SH-SY5Y (cell line): ENCODE results near the gene VPS13D.

Experiments
- GATA2 ChIP-seq: IDR thresholded peaks from 2 replicates; pipeline ENCODE4 v1.6.1; 2011; ENCODE audit warnings: mild to moderate bottlenecking, low read depth, low read length
- GATA3 ChIP-seq: IDR thresholded peaks from 2 replicates; pipeline ENCODE4 v1.6.1; 2011; ENCODE audit warnings: low read depth, mild to moderate bottlenecking, low read length, moderate library complexity

The VPS13D gene

GRCh38 chr1:12229835-12230548 is at the start of gene VPS13D:
VPS13D (plus strand) TSS chr1:12230030; CDS start chr1:12234267, 4,237 bp downstream.
- TF ChIP-seq GATA2 (no peak), GATA3 (no peak)

GRCh38 chr1:12180315-12180714 is 49.5 kb upstream of the VPS13D start:
- TF ChIP-seq GATA3: no peak
- no peak for TF ChIP-seq GATA2

GRCh38 chr1:12180903-12181302 is 48.9 kb upstream of the VPS13D start:
- TF ChIP-seq GATA2 (no peak), GATA3 (no peak)

- TF ChIP-seq GATA3 (no peak), GATA2 (no peak)
Measured at GRCh38 chr1:12181568-12181967, 48.3 kb upstream of the VPS13D start.

- TF ChIP-seq GATA3 (no peak), GATA2 (no peak)
Measured at GRCh38 chr1:12182410-12182984, 47.3 kb upstream of the VPS13D start.

GRCh38 chr1:12183095-12183794 is 46.6 kb upstream of the VPS13D start:
- no peak; the same call in 1 of the 2 replicates for TF ChIP-seq GATA3
- TF ChIP-seq GATA2: no peak

GRCh38 chr1:12184008-12184681 is 45.7 kb upstream of the VPS13D start:
- TF ChIP-seq GATA2 (no peak), GATA3 (no peak)

- TF ChIP-seq GATA2 (no peak), GATA3 (no peak)
Measured at GRCh38 chr1:12185036-12185917, 44.6 kb upstream of the VPS13D start.

- TF ChIP-seq GATA2 (no peak), GATA3 (no peak)
Measured at GRCh38 chr1:12185918-12186678, 43.7 kb upstream of the VPS13D start.

GRCh38 chr1:12186679-12186985 is 43.2 kb upstream of the VPS13D start:
- TF ChIP-seq GATA2: no peak
- TF ChIP-seq GATA3: no peak

- TF ChIP-seq GATA2: no peak
- TF ChIP-seq GATA3: no peak
Measured at GRCh38 chr1:12188115-12188514, 41.7 kb upstream of the VPS13D start.

GRCh38 chr1:12188657-12189327 is 41.0 kb upstream of the VPS13D start:
- TF ChIP-seq GATA2: no peak
- TF ChIP-seq GATA3: no peak
